Stimulated activated naive CD4-positive, alpha-beta T cell treated with Interleukin-2 at 50 U/mL for 16 hours (primary cell): Measurements from ENCODE around the gene MED15.

Experiments used
- DNase-seq: peaks from one replicate; lab custom pipeline; 2025; lab: John Stamatoyannopoulos, UW

The MED15 gene

GRCh38 chr22:20510811-20511577 is 3.6 kb downstream of the MED15 start:
- DNase-seq = no peak

- DNase-seq = no peak
Measured at GRCh38 chr22:20511578-20512229, 4.3 kb downstream of the MED15 start.

GRCh38 chr22:20514658-20515406 is 7.4 kb downstream of the MED15 start:
- DNase-seq = no peak

- DNase-seq = no peak
Measured at GRCh38 chr22:20516399-20516798, 9.0 kb downstream of the MED15 start.

GRCh38 chr22:20517422-20517821 is 10.0 kb downstream of the MED15 start:
- no peak for DNase-seq

- DNase-seq = no peak
Measured at GRCh38 chr22:20517841-20518592, 10.6 kb downstream of the MED15 start.

GRCh38 chr22:20519558-20519957 is 12.1 kb downstream of the MED15 start:
- DNase-seq = no peak

GRCh38 chr22:20520093-20520511 is 12.7 kb downstream of the MED15 start:
- DNase-seq = no peak

GRCh38 chr22:20522134-20523004 is 15.0 kb downstream of the MED15 start:
- DNase-seq = no peak

- no peak for DNase-seq
Measured at GRCh38 chr22:20523086-20523983, 15.9 kb downstream of the MED15 start.

GRCh38 chr22:20524004-20524481 is 16.6 kb downstream of the MED15 start:
- DNase-seq = peak; percentile 14

- no peak for DNase-seq
Measured at GRCh38 chr22:20525048-20525447, 17.6 kb downstream of the MED15 start.

GRCh38 chr22:20526305-20526627 is 18.9 kb downstream of the MED15 start:
- no peak for DNase-seq

- DNase-seq = no peak
Measured at GRCh38 chr22:20526628-20527355, 19.4 kb downstream of the MED15 start.

GRCh38 chr22:20528405-20528978 is 21.1 kb downstream of the MED15 start:
- DNase-seq = no peak

GRCh38 chr22:20530368-20531153 is 23.2 kb downstream of the MED15 start:
- DNase-seq = no peak

GRCh38 chr22:20531154-20531403 is 23.7 kb downstream of the MED15 start:
- DNase-seq = no peak

GRCh38 chr22:20531404-20532201 is 24.2 kb downstream of the MED15 start:
- no peak for DNase-seq
